NCI-H2227 (cell line): Measurements from ENCODE around the gene GMDS.

Experiments used
- DNase-seq: peaks from one replicate; lab custom pipeline; 2025; ENCODE audit not compliant: unreplicated experiment; lab: John Stamatoyannopoulos, UW

GMDS gene

DNA sequence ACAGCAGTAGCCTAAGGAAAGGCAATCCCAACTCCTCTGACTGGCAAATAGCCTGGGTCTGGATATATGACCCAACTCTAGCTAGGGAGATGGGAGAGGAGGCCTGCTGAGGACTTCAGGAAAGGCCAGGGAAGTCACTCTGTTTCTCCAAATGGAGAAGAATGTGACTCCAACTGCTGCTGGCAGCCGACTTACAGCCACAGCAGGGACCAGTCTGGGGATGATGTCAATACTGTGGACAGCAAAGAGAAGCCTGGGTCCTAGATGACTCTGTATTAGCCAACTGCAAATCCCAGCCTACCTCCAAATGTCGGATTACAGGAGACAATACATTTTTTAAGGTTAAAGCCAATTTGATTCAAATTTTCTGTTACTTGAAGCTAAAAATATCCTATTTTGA is 403.1 kb downstream of the GMDS start:
- no peak for DNase-seq

DNA sequence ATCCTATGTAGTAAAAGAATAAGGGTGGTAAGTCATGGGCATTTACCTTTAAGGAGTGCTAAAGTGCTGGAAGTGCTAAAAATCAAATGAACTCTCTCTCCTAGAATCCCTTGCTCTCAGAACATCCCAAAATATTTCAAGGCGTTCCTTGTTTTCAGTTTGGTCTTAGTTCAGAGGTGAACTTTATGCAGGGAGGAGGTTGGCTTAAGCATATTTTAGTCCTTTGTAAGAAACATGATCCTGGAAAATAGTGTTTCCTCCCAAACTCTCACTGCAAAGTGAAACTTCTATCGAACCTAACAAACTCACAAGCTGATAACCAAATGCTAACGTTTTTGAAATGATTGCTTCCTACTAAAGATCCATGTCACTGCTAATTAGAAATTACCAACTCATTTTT is 404.3 kb downstream of the GMDS start:
- no peak for DNase-seq

DNA sequence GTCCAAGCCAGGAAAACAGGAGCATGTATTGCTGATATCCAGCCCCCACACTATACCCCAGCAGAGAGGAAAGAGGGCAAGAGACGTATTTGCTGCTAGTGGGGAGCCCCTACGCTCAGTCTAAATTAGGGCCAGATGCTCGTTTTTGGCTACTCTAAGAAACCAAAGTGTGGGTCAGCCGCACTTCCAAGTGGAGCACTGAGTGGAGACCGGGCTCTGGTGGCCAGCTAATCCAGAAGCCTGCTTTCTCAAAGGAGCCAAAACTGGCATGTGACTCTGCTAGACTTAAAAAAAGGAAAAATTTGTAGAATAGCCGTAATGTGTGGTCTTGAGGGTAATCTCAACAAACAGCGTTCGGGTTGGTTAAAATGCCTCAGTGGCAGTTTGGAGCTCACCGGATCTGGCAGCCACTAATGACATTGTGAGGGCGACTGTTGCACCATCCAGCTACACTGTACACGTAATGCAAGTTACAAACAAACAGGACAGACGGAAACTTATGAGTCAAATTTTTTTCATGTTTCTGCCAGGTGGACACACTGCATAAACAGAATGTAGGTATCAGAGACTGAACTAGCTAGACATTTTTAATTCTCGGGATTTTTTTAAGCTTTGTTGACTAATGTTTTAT is 404.8 kb downstream of the GMDS start:
- no peak for DNase-seq

DNA sequence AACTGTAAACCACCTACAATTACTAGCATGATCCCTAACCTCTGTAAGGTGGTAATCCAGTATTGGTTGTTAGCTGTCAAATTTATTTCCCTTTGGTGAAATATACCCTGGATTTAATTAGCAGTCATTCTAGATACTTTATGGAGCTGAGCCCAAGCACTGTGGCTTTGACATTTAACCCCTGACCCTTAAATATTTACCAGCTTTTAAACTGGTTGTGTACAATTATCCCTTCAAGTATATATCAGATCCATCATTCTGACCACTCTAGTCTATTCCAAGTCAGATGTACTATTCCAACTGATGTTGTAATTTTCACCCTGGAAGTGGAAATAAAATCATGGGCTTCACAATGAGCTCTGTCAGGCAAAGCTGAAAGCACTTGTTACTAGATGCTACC is 406.0 kb downstream of the GMDS start:
- DNase-seq, result peak; percentile 45

DNA sequence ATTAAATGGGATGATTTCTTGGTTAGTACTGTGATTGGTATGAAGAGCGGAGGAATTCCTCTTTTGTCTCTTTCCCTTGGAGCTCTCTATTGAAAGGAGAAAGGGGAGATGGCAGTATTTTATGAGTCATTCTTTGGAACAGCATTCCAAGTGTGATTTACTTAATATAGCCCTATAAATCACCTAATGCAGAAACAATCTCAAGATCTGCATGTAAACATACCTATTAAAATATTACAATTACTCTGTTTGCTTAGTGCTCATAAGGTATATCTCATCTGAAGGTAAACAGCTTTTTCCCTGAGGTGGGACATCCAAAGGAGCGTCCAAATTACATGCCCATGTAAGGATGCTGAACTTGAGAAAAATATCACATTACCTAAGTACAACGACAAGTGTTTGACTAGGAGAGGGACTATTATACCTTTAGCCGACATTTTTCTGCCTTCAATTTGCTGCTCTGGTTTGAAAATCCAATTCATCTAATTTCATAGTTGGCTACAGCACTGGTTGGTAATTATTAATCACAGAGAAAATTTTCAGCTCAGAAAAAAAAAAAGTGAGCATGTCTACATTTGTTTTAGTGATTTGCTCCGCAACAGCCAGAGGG is 406.7 kb downstream of the GMDS start:
- DNase-seq, result no peak

DNA sequence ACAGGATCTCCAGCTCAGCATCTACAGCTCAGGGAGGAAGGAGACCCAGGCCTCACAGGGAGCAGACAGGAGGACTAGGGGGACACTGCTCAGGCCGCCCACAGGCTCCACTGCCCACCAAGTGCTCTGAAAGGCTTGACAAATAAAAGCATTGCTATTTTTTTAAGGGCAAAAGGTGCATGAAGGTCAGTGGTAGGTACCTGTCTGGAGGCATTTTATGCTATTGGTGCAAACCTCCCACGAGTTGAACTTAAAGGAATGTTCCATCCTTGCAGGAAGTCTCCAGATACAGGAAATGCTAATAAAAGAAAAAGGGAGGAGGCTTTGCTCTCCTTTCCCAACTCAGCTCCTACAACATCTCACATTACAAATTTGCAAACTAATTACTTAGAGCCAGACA is 407.6 kb downstream of the GMDS start:
- DNase-seq, result no peak

DNA sequence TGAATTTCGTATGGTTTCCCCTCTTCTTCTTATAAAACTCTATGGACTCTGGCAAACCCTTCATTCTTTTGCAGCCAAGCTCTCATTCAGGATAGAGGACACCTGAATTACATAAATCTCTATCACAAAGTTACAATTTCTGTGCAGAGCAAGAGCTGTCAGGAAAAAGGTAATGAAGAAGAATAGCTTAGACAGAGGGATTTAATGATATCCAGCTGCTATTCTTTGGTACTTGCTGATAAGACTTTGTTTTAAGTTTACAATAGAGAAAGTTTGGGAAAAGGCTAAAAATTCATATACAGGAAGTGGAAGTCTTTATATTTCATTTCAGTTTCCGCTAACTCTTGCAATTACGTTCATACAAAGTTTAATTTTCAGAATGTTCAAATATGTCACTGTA is 408.7 kb downstream of the GMDS start:
- no peak for DNase-seq

DNA sequence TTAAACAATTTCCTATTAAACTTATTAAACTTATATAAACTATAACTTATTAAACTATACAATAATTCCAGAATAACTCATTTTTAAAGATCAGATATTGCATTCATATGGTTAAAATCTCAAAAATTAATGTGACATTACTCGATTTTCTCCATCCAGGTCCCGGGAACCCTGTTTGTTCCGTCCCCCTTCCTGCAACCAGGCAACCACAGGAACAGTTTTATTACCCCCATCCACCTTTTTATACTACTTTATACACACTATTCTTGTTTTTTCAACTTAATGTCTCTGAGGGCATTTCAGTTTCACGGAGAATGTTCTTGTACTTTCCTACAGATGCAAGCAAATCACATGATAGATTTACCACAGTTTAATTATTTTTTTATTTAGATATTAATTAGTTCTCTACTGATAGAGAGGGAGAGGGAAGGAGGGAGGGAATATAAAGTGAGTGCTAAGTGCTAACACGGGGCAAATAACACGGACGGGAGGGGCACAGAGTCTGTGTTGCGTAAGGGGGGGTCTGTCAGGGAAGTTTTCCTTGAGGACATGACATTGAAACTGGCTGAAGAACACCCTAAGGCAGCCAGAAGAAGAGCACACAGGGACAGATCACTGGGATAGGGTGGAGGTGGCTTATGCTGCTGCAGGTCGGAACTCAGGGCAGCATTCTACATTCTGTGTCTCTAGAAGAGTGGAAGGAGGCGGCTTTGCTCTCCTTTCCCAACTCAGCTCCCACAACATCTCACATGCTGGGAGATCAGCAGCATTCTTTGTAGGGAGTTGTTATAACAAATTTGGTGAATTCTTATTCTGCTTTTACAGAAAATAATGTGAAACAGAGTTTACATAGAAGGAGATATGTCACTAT is 410.5 kb downstream of the GMDS start:
- DNase-seq, result no peak

DNA sequence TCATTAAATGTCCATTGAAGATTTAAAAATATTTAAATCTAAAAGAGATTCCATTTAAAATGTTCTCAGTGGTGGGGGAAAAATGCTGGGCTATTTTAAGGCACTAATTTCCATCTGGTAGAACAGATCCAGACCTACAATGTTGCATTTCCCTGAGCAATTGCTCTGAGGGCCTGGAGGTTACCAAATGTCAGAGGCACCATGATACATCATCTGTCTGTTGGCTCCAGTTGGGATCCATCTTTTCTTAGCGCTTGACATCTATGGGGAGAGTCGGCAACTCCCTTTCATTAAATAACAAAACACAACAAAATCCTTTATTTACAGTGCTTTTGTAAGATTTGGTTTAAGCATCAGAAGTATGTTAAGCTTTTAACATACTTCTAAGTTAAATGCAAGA is 411.2 kb downstream of the GMDS start:
- no peak for DNase-seq

DNA sequence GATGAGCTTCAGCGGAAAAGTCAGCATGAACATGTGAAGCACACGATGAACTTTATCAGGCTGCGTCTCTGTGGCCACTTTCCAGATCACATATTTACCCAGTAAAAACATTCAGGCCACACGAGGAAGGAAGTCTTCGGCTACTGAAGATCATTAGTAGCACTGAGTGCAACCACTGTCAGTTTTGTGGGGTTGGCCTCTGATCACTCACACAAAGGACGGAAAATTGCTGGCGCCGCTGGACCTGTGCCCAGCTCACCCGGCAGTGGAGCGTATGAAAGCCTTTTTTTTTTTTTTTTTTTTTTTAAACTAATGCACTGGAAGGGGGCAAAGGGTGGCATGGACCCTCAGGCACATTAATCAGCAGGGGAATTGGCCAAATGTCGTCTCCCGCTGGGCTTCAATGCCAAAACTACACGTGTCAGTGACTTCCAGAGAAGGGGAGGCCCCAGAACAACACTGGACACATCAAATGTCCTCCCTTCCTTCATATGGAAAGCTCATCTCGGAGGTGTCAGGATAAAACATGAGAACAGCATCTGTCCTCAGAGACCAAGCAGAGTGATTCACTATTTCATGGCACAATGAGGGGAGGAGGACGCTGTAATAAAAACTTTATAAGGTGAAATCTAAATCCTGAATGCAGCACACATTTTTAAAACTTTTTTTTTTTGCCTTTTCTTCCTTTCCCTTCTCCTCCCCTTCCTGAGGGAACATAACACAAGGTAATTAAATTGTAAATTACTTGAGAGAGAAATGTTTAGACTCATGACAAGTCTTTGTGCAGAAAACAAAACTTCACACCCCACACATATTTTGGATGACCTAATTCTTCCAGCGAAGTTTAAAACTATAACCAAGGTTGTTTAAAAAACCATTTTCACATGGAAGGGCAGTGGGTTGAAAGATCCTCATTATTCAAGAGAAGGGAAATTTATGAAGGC is 412.3 kb downstream of the GMDS start:
- peak; percentile 37 for DNase-seq

DNA sequence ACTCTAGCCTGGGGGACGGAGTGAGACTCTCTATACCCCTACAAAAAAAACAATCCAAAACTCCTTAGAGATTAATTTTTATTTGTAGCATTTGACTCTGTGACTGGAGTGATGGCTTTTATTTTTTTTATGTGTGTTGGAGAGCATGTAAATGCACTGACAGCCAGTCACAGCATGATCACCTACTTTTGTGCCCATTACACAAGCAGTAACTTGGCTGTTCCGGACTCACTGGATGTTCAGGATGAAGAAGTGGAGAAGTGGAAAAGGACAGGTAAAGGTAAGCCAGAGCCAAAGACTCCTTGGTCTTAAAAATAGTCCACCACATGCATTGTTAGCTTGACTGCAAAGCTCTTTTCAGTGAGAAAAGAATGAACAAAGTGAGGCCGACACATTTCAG is 413.0 kb downstream of the GMDS start:
- no peak for DNase-seq

DNA sequence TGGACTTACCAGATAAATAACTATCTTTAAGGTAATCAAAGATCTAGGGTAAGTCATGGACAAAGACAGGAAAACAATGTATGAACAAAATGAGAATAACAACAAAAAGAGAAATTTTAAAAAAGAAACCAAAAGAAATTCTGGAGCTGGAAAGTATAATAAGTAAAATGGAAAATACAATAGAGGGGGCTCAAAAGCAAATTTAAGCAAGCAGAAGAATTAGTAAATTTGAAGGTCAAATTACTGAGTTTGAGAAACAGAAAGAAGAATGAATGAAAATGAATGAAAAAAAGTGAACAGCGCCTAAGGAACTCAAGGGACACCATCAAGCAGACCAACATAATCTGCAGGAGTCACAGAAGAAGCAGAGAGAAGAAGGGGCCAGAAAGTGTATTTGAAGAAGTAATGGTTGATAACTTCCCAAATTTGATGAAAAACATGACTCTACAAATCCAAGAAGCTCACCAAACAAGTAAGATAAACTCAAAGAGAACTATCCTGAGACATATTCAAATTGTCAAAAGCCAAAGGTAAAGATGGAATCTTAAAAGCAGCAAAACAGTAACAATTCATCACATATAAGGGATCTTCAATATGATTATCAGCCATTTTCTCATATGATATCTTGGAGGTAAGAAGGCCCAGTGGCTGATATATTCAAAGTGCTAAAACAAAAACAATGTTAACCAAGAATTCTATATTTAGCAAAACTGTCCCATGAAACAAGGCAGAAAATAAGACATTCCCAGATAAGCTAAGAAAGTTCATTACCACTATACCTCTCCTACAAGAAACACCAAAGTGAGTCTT is 417.2 kb downstream of the GMDS start:
- DNase-seq, result no peak

DNA sequence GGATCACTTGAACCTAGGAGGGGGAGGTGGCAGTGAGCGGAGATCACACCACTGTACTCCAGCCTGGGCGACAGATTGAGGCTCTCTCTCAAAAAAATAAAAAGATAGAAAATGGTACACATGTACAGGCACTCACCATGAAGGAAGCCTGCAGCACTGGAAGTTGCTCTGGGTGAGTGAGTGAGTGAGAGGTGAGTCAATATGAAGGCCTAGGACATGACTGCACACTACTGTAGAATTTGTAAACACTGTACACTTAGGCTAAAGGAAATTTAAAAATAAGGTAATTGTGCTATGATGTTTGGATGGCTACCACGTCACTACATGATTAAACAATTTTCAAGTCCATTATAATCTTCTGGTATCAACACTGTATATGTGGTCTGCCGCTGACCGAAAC is 419.5 kb downstream of the GMDS start:
- no peak for DNase-seq

DNA sequence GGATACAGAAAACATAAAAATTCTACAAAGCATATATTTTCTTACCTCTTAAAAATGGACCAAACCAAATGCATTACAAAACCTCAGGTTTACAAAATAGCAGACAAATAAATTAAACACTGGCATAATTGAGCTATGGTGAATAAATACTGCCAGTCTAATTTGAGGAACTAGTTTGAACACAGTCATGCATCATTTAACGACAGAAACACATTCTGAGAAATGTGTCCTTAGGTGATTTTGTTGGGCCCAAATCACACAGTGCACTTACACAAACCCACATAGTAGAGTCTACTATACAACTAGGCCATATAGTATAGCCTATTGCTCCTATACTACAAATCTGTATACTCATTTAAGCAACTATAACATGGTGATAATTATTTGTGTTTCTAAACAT is 420.1 kb downstream of the GMDS start:
- DNase-seq, result no peak

DNA sequence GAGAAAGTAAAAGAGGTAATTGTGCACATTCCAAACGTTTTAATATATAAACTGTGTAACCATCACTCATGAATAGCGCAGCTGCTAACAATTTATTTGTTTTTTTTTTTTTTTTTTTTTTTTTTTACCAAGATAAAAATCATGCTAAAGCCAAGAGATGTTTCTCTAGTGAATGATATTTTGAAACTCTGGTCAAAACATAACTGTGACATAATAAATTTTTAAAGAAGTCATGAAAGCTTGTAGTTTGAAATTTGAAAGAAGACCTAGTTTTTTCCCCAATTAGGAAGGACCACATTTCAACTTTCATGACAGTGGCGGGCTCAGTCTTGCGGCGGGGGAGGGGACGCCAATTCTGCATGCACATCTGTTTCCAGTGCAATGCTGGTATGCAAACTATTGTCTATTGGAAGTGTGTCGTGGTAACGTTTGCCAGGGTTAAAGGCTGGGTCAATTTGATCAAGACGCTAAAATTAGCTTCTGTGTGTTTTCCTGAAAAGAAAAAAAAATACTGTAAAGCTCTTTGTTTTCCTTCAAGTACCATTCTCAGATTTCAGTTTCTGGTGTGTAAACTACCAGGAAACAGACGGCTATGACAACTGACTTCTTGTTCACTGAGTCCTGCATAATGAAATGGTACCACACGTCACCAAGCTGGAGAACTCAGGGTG is 423.8 kb downstream of the GMDS start:
- no peak for DNase-seq

DNA sequence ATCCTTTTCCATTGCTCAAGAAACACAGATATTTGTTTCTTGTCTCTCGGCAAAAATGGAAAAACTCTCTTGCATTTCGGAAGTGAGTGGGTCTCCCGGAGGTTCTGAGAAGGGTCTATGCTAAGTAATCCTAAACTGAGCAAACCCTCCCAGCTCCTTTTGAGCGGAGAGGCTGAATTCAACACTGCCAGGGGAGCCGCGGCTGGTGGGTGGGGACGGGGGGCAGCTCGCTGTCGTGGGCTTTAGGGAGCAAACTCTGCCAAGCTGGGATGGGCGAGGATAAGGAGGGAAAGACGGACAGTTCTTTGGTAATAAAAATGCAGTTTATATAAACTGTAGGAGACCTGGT is 424.3 kb downstream of the GMDS start:
- DNase-seq, result no peak

DNA sequence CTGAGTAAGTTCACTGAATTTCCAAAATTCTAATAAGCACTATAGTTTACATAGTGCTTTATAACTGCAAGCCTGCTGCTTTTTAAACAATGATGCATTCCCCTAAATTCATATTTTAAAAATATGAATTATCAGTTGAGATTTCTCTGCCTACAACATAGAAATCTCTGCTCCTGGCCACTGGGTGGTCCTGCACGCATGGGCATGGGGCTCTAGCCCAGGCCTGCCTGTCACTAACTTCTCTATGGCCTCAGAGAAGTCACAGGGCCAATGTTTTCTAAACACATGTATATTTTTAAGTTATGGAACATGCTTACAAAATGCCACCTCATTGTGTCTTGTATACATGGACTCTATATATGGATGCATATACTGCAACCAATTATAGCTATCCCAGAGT is 424.7 kb downstream of the GMDS start:
- DNase-seq, result no peak

DNA sequence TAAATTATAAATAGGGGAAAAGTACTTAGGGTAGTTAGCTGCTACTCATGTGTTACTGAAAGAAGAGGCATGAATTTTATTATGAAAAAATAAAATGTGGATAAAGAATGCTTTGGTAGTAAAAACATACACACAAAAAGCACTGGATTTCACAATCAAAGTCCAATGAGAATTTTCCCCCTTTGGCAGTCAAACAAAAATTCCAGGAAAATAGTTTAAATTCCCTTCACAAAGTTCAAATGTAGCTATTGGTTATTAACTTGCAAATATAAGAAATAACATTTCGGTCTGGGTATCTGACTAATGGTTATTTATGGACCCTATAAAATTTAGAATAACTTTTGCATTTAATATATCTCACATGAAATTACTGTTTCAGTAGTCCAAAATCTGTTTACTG is 425.2 kb downstream of the GMDS start:
- DNase-seq, result no peak

DNA sequence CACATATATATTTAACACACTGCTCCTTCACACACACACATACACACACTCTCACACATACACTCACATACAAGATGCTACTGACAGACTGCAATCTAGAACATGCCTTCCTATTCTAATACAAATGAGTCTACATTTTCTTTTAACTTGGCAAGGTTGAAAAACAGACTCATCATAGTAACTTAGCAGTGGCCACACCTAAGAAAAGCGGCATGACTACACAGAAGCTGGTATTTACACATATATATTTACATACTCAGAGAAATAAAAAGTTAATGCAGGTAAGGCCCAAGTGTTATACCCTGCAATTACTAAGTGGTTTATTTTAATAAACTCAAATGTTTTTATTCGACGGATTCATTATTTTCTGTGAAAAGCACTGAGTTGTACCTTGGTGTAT is 426.4 kb downstream of the GMDS start:
- DNase-seq, result no peak
